ENCODE data around the gene SNX15.

The SNX15 gene

GRCh38 chr11:65055538-65055937 lies 28.3 kb downstream of the SNX15 start:
- no peak for DNase-seq

- DNase-seq = no peak
These were observed 29.8 kb downstream of the SNX15 start for GRCh38 chr11:65056999-65057398.

GRCh38 chr11:65057526-65057925 lies 30.3 kb downstream of the SNX15 start:
- DNase-seq = no peak

GRCh38 chr11:65058012-65058411 lies 30.8 kb downstream of the SNX15 start:
- no peak for DNase-seq

GRCh38 chr11:65058419-65059054 lies 31.3 kb downstream of the SNX15 start, which contains the start of gene NAALADL1:
TSS of gene NAALADL1 (minus strand) at chr11:65058553. CDS start at chr11:65058521, 32 bp downstream.
- DNase-seq = no peak

GRCh38 chr11:65059523-65059922 lies 32.3 kb downstream of the SNX15 start:
- DNase-seq = no peak

- DNase-seq = no peak
These were observed 33.0 kb downstream of the SNX15 start for GRCh38 chr11:65059959-65060824.

- no peak for DNase-seq
These were observed 33.7 kb downstream of the SNX15 start for GRCh38 chr11:65060913-65061408.

GRCh38 chr11:65063532-65063931 lies 36.3 kb downstream of the SNX15 start:
- DNase-seq = no peak

GRCh38 chr11:65064847-65065240 lies 37.6 kb downstream of the SNX15 start:
- DNase-seq = no peak

- no peak for DNase-seq
These were observed 38.6 kb downstream of the SNX15 start for GRCh38 chr11:65065851-65066250.

GRCh38 chr11:65066315-65066714 lies 39.1 kb downstream of the SNX15 start:
- no peak for DNase-seq

GRCh38 chr11:65066805-65067291 lies 39.6 kb downstream of the SNX15 start:
- DNase-seq = no peak

- DNase-seq = no peak
These were observed 40.2 kb downstream of the SNX15 start for GRCh38 chr11:65067446-65067845.

GRCh38 chr11:65069217-65069616 lies 42.0 kb downstream of the SNX15 start:
- no peak for DNase-seq

- DNase-seq = no peak
These were observed 44.8 kb downstream of the SNX15 start for GRCh38 chr11:65071907-65072630.

- no peak for DNase-seq
These were observed 45.4 kb downstream of the SNX15 start for GRCh38 chr11:65072631-65072966.

- DNase-seq = no peak
These were observed 50.2 kb downstream of the SNX15 start for GRCh38 chr11:65077451-65077850.

GRCh38 chr11:65078151-65078550 lies 50.9 kb downstream of the SNX15 start:
- DNase-seq = no peak

GRCh38 chr11:65078786-65079342 lies 51.6 kb downstream of the SNX15 start:
- DNase-seq = no peak

GRCh38 chr11:65083134-65083833 lies 56.0 kb downstream of the SNX15 start:
- DNase-seq = peak in 1 of 58 donors; percentile 8
